DOHH2 (cell line): ENCODE data around the gene GCNA.

Experiments used
- H3F3A ChIP-seq: fragments of 200-600 bp; sonication (generic), shearing (Covaris generic); 2 replicates; pipeline ENCODE4 v1.6.0; 2016; ENCODE audit warnings: antibody characterized with exemption, mild to moderate bottlenecking; ENCODE audit not compliant: control insufficient read depth, insufficient read depth
- H3K27ac ChIP-seq: fragments of 200-600 bp; sonication (generic); 2 replicates; pipeline ENCODE4 v1.5.1; 2014; ENCODE audit warnings: low read depth, mild to moderate bottlenecking, low read length, moderate library complexity
- H3K27me3 ChIP-seq: fragments of 200-600 bp; sonication (generic); 2 replicates; pipeline ENCODE4 v1.6.1; 2014; ENCODE audit warnings: mild to moderate bottlenecking, low read length, mixed read lengths; ENCODE audit not compliant: control insufficient read depth
- H3K36me3 ChIP-seq: fragments of 200-600 bp; sonication (generic); 2 replicates; pipeline ENCODE4 v1.6.1; 2014; ENCODE audit warnings: mild to moderate bottlenecking, low read length, moderate library complexity, mixed read lengths; ENCODE audit not compliant: control insufficient read depth
- H3K4me1 ChIP-seq: fragments of 200-600 bp; sonication (generic); 2 replicates; pipeline ENCODE4 v1.6.1; 2014; ENCODE audit warnings: mild to moderate bottlenecking, low read length, mixed read lengths; ENCODE audit not compliant: control insufficient read depth
- H3K4me2 ChIP-seq: fragments of 200-600 bp; sonication (generic); 2 replicates; pipeline ENCODE4 v1.6.0; 2014; ENCODE audit warnings: mild to moderate bottlenecking, low read length, moderate library complexity
- H3K4me3 ChIP-seq: fragments of 200-600 bp; sonication (generic); 2 replicates; pipeline ENCODE4 v1.5.1; 2014; ENCODE audit warnings: mild to moderate bottlenecking, low read length, mixed read lengths
- H3K79me2 ChIP-seq: fragments of 200-600 bp; sonication (generic); 2 replicates; pipeline ENCODE4 v1.6.1; 2014; ENCODE audit warnings: mild to moderate bottlenecking, low read length, mixed read lengths; ENCODE audit not compliant: control insufficient read depth
- H3K9me2 ChIP-seq: fragments of 200-600 bp; sonication (generic); replicated peaks from 2 replicates; pipeline ENCODE4 v1.6.1; 2014; ENCODE audit warnings: mild to moderate bottlenecking, low read length, mixed read lengths; ENCODE audit not compliant: control insufficient read depth
- H3K9me3 ChIP-seq: fragments of 200-600 bp; sonication (generic); 2 replicates; pipeline ENCODE4 v1.6.1; 2014; ENCODE audit warnings: antibody characterized with exemption, low read length, mixed read lengths; ENCODE audit not compliant: control insufficient read depth, insufficient read depth
- H4K20me1 ChIP-seq: fragments of 200-600 bp; sonication (generic); 2 replicates; pipeline ENCODE4 v1.6.0; 2014; ENCODE audit warnings: low read depth, mild to moderate bottlenecking, antibody characterized with exemption, low read length, moderate library complexity; ENCODE audit not compliant: control insufficient read depth, insufficient read depth
- EZH2phosphoT487 ChIP-seq: fragments of 200-600 bp; sonication (generic); IDR thresholded peaks from 2 replicates; pipeline ENCODE4 v1.6.1; 2017; ENCODE audit warnings: borderline replicate concordance, mild to moderate bottlenecking, antibody characterized with exemption, low read length, moderate library complexity, mixed read lengths
- TF ChIP-seq, protein P1 (sequence below): fragments of 200-600 bp; sonication (generic); IDR thresholded peaks from one replicate; pipeline ENCODE4 v1.5.1; 2014; ENCODE audit warnings: antibody characterized with exemption, mild to moderate bottlenecking, low read depth, low read length; ENCODE audit not compliant: poor library complexity, severe bottlenecking

GCNA gene

GRCh38 chrX:71618303-71618721 is 40.1 kb downstream of the GCNA start, which contains the start of gene CXCR3:
CXCR3 (minus strand) TSS chrX:71618511; CDS start chrX:71618449, 62 bp downstream.
- no peak for TF ChIP-seq EZH2phosphoT487
- TF ChIP-seq, protein P1, sequence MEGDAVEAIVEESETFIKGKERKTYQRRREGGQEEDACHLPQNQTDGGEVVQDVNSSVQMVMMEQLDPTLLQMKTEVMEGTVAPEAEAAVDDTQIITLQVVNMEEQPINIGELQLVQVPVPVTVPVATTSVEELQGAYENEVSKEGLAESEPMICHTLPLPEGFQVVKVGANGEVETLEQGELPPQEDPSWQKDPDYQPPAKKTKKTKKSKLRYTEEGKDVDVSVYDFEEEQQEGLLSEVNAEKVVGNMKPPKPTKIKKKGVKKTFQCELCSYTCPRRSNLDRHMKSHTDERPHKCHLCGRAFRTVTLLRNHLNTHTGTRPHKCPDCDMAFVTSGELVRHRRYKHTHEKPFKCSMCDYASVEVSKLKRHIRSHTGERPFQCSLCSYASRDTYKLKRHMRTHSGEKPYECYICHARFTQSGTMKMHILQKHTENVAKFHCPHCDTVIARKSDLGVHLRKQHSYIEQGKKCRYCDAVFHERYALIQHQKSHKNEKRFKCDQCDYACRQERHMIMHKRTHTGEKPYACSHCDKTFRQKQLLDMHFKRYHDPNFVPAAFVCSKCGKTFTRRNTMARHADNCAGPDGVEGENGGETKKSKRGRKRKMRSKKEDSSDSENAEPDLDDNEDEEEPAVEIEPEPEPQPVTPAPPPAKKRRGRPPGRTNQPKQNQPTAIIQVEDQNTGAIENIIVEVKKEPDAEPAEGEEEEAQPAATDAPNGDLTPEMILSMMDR = no peak
- H3K4me2 ChIP-seq = no peak within 1 kb of the TSS
- no peaks in the 10 kb centered on the region for H4K20me1 ChIP-seq
- peaks cover 12% of the 10 kb centered on the region for H3K4me1 ChIP-seq
- no peaks in the 10 kb centered on the region for H3K9me3 ChIP-seq
- H3K27me3 ChIP-seq = no peaks in the 10 kb centered on the region
- no peaks in the 10 kb centered on the region for H3K36me3 ChIP-seq
- no peaks in the 10 kb centered on the region for H3K79me2 ChIP-seq
- no peak within 1 kb of the TSS for H3K4me3 ChIP-seq
- no peaks in the 10 kb centered on the region for H3K9me2 ChIP-seq
- no peaks in the 10 kb centered on the region for H3F3A ChIP-seq
- no peak within 1 kb of the TSS for H3K27ac ChIP-seq

DNA sequence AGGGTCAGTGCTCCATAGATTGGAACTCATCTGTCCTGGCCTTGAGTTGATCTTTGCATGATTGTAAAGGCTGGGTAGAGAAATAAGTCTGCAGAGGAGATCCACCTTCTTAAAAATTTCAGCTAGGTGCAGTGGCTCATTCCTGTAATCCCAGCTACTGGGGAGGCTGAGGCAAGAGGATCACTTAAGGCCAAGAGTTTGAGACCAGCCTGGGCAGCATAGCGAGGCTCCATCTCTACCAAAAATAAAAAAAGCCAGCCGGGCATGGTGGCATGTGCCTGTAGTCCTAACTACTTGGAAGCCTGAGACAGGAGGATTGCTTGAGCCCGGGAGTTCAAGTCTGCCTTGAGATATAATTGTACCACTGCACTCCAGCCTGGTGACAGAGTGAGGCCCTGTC is 40.5 kb downstream of the GCNA start:
- H3K27ac ChIP-seq = no peak overlapping the region
- H3K79me2 ChIP-seq = no peaks in the 10 kb centered on the region
- no peaks in the 10 kb centered on the region for H3K9me2 ChIP-seq
- H3K27me3 ChIP-seq = no peaks in the 10 kb centered on the region
- H3K4me1 ChIP-seq = peaks cover 17% of the 10 kb centered on the region
- no peaks in the 10 kb centered on the region for H4K20me1 ChIP-seq
- H3F3A ChIP-seq = no peaks in the 10 kb centered on the region
- H3K4me2 ChIP-seq = no peak overlapping the region
- TF ChIP-seq, protein P1 = no peak
- no peak for TF ChIP-seq EZH2phosphoT487
- H3K4me3 ChIP-seq = no peak overlapping the region
- H3K36me3 ChIP-seq = no peaks in the 10 kb centered on the region
- no peaks in the 10 kb centered on the region for H3K9me3 ChIP-seq

- Histone ChIP-seq H3K36me3 (no peaks in the 10 kb centered on the region), H3K4me1 (peaks cover 18% of the 10 kb centered on the region), H3K9me2 (no peaks in the 10 kb centered on the region), H3K79me2 (no peaks in the 10 kb centered on the region), H3K9me3 (no peaks in the 10 kb centered on the region), H3K27ac (no peak overlapping the region), H3K4me2 (no peak overlapping the region), H3K27me3 (no peaks in the 10 kb centered on the region), H4K20me1 (no peaks in the 10 kb centered on the region), H3F3A (no peaks in the 10 kb centered on the region), H3K4me3 (no peak overlapping the region)
- no peak for TF ChIP-seq EZH2phosphoT487
- TF ChIP-seq, protein P1 = no peak
Observed at GRCh38 chrX:71619193-71619592, 41.0 kb downstream of the GCNA start.
